Measurements from ENCODE around the gene SOX13.

SOX13 gene

GRCh38 chr1:204125759-204126351 lies 52.9 kb downstream of the SOX13 start:
- Mint-ChIP-seq H3K4me1 (peaks cover 54% of the 10 kb centered on the region), H3K27ac (peak overlapping the region; percentile 97), H3K9me3 (no peaks in the 10 kb centered on the region), H3K36me3 (ENCODE audit: low read depth) (peaks cover 35% of the 10 kb centered on the region), H3K27me3 (ENCODE audit: low read depth, poor library complexity) (no peaks in the 10 kb centered on the region), H3K4me3 (no peak overlapping the region)
- TF ChIP-seq CTCF (IDR thresholded peaks at IDR 0.05), result no peak
- no peak for DNase-seq

GRCh38 chr1:204126386-204126785 lies 53.5 kb downstream of the SOX13 start:
- H3K36me3 Mint-ChIP-seq (ENCODE audit: low read depth), result peaks cover 35% of the 10 kb centered on the region
- H3K4me1 Mint-ChIP-seq, result peaks cover 54% of the 10 kb centered on the region
- peak overlapping the region; percentile 96 for H3K27ac Mint-ChIP-seq
- no peak for DNase-seq
- no peaks in the 10 kb centered on the region for H3K27me3 Mint-ChIP-seq (ENCODE audit: low read depth, poor library complexity)
- H3K4me3 Mint-ChIP-seq, result no peak overlapping the region
- TF ChIP-seq CTCF (IDR thresholded peaks at IDR 0.05), result no peak
- no peaks in the 10 kb centered on the region for H3K9me3 Mint-ChIP-seq

GRCh38 chr1:204126956-204127355 lies 54.0 kb downstream of the SOX13 start:
- peak overlapping the region; percentile 96 for H3K27ac Mint-ChIP-seq
- peaks cover 35% of the 10 kb centered on the region for H3K36me3 Mint-ChIP-seq (ENCODE audit: low read depth)
- H3K9me3 Mint-ChIP-seq, result no peaks in the 10 kb centered on the region
- no peaks in the 10 kb centered on the region for H3K27me3 Mint-ChIP-seq (ENCODE audit: low read depth, poor library complexity)
- DNase-seq, result peak; percentile 60
- H3K4me1 Mint-ChIP-seq, result peaks cover 54% of the 10 kb centered on the region
- TF ChIP-seq CTCF (IDR thresholded peaks at IDR 0.05), result no peak
- H3K4me3 Mint-ChIP-seq, result no peak overlapping the region

GRCh38 chr1:204127597-204128242 lies 54.8 kb downstream of the SOX13 start:
- peak overlapping the region; percentile 54 for H3K27ac Mint-ChIP-seq
- H3K4me3 Mint-ChIP-seq, result peak overlapping the region; percentile 35
- peak; percentile 68 for DNase-seq

GRCh38 chr1:204128464-204128963 lies 55.6 kb downstream of the SOX13 start:
- Mint-ChIP-seq H3K4me1 (peaks cover 47% of the 10 kb centered on the region), H3K9me3 (no peaks in the 10 kb centered on the region), H3K27me3 (ENCODE audit: low read depth, poor library complexity) (no peaks in the 10 kb centered on the region), H3K27ac (no peak overlapping the region), H3K4me3 (no peak overlapping the region), H3K36me3 (ENCODE audit: low read depth) (peaks cover 24% of the 10 kb centered on the region)
- DNase-seq, result no peak
- TF ChIP-seq CTCF (IDR thresholded peaks at IDR 0.05), result no peak

More at GRCh38 chr1:204127597-204128242, 54.8 kb downstream of the SOX13 start:
- H3K27me3 Mint-ChIP-seq (ENCODE audit: low read depth, poor library complexity), result no peaks in the 10 kb centered on the region
- H3K9me3 Mint-ChIP-seq, result no peaks in the 10 kb centered on the region
- peak; percentile 98 for TF ChIP-seq CTCF (IDR thresholded peaks at IDR 0.05)
- peaks cover 54% of the 10 kb centered on the region for H3K4me1 Mint-ChIP-seq
- H3K36me3 Mint-ChIP-seq (ENCODE audit: low read depth), result peaks cover 29% of the 10 kb centered on the region
